OCI-LY1 (cell line): Measurements from ENCODE around the gene NLRP12.

Experiments used
- H2AFZ ChIP-seq: fragments of 200-600 bp; sonication (generic), shearing (Covaris generic); 2 replicates; pipeline ENCODE4 v1.6.0; 2014; ENCODE audit warnings: antibody characterized with exemption, mild to moderate bottlenecking, low read length
- H3F3A ChIP-seq: fragments of 200-600 bp; sonication (generic), shearing (Covaris generic); 2 replicates; pipeline ENCODE4 v1.6.0; 2014; ENCODE audit warnings: mild to moderate bottlenecking, antibody characterized with exemption, low read length, moderate library complexity; ENCODE audit not compliant: insufficient read depth
- H3K27ac ChIP-seq: fragments of 200-600 bp; sonication (generic); 2 replicates; pipeline ENCODE4 v1.5.1; 2014; ENCODE audit warnings: low read length, mixed run types, mild to moderate bottlenecking, low read depth; ENCODE audit not compliant: poor library complexity, severe bottlenecking
- H3K27me3 ChIP-seq: fragments of 200-600 bp; sonication (generic); 2 replicates; pipeline ENCODE4 v1.6.0; 2014; ENCODE audit warnings: antibody characterized with exemption, mild to moderate bottlenecking, low read length, moderate library complexity; ENCODE audit not compliant: insufficient read depth
- H3K36me3 ChIP-seq: fragments of 200-600 bp; sonication (generic); 2 replicates; pipeline ENCODE4 v1.6.1; 2014; ENCODE audit warnings: mild to moderate bottlenecking, antibody characterized with exemption, low read length, moderate library complexity, mixed read lengths; ENCODE audit not compliant: insufficient read depth
- H3K4me1 ChIP-seq: fragments of 200-600 bp; sonication (generic); 2 replicates; pipeline ENCODE4 v1.5.1; 2014; ENCODE audit warnings: mild to moderate bottlenecking, low read length, moderate library complexity; ENCODE audit not compliant: insufficient read depth, severe bottlenecking
- H3K4me2 ChIP-seq: fragments of 200-600 bp; sonication (generic), shearing (Covaris generic); 2 replicates; pipeline ENCODE4 v1.6.1; 2014; ENCODE audit warnings: low read length
- H3K4me3 ChIP-seq: fragments of 200-600 bp; sonication (generic); 2 replicates; pipeline ENCODE4 v1.5.1; 2014; ENCODE audit warnings: low read length, low read depth, mild to moderate bottlenecking, mixed read lengths; ENCODE audit not compliant: poor library complexity, severe bottlenecking
- H3K79me2 ChIP-seq: fragments of 200-600 bp; shearing (Covaris generic); 2 replicates; pipeline ENCODE4 v1.6.1; 2016; ENCODE audit warnings: mixed run types, low read length, mixed read lengths; ENCODE audit not compliant: insufficient read depth
- H3K9ac ChIP-seq: fragments of 200-600 bp; sonication (generic), shearing (Covaris generic); 2 replicates; pipeline ENCODE4 v1.6.1; 2014; ENCODE audit warnings: mild to moderate bottlenecking, low read length, mixed read lengths
- H3K9me2 ChIP-seq: fragments of 200-600 bp; sonication (generic), shearing (Covaris generic); 2 replicates; pipeline ENCODE4 v1.6.1; 2014; ENCODE audit warnings: low read depth, mild to moderate bottlenecking, low read length, mixed read lengths
- H3K9me3 ChIP-seq: fragments of 200-600 bp; shearing (Covaris generic); 2 replicates; pipeline ENCODE4 v1.6.1; 2014; ENCODE audit warnings: low read length, mixed read lengths
- H4K20me1 ChIP-seq: fragments of 200-600 bp; sonication (generic), shearing (Covaris generic); 2 replicates; pipeline ENCODE4 v1.6.0; 2016; ENCODE audit warnings: mild to moderate bottlenecking, low read length; ENCODE audit not compliant: insufficient read depth
- CTCF ChIP-seq: fragments of 200-600 bp; sonication (generic), shearing (Covaris generic); IDR thresholded peaks from 2 replicates; pipeline ENCODE4 v1.5.1; 2017; ENCODE audit warnings: mild to moderate bottlenecking, antibody characterized with exemption, low read length, moderate library complexity, mixed read lengths
- EZH2 ChIP-seq: fragments of 200-600 bp; sonication (generic), shearing (Covaris generic); IDR thresholded peaks from 2 replicates; pipeline ENCODE4 v1.8.0; 2017; ENCODE audit warnings: borderline replicate concordance, mixed run types, mild to moderate bottlenecking, antibody characterized with exemption, low read length, moderate library complexity, mixed read lengths

NLRP12 gene

GRCh38 chr19:53792721-53793433 is 31.2 kb downstream of the NLRP12 start:
- H3K79me2 ChIP-seq = no peaks in the 10 kb centered on the region
- no peak overlapping the region for H2AFZ ChIP-seq
- H3K36me3 ChIP-seq = no peaks in the 10 kb centered on the region
- H3K9me3 ChIP-seq = no peaks in the 10 kb centered on the region
- H3K4me1 ChIP-seq = no peaks in the 10 kb centered on the region
- H4K20me1 ChIP-seq = no peaks in the 10 kb centered on the region
- TF ChIP-seq CTCF (peak; percentile 99), EZH2 (no peak)
- H3K27me3 ChIP-seq = no peaks in the 10 kb centered on the region
- H3K9ac ChIP-seq = no peak overlapping the region
- H3K4me2 ChIP-seq = no peak overlapping the region
- H3K27ac ChIP-seq = no peak overlapping the region
- no peaks in the 10 kb centered on the region for H3K9me2 ChIP-seq
- H3K4me3 ChIP-seq = no peak overlapping the region
- no peaks in the 10 kb centered on the region for H3F3A ChIP-seq

- no peak overlapping the region for H3K4me2 ChIP-seq
- H3K9me2 ChIP-seq = no peaks in the 10 kb centered on the region
- no peak overlapping the region for H3K27ac ChIP-seq
- H2AFZ ChIP-seq = no peak overlapping the region
- no peaks in the 10 kb centered on the region for H3F3A ChIP-seq
- no peaks in the 10 kb centered on the region for H3K4me1 ChIP-seq
- no peaks in the 10 kb centered on the region for H3K27me3 ChIP-seq
- no peaks in the 10 kb centered on the region for H3K9me3 ChIP-seq
- H3K36me3 ChIP-seq = no peaks in the 10 kb centered on the region
- H3K4me3 ChIP-seq = no peak overlapping the region
- H4K20me1 ChIP-seq = no peaks in the 10 kb centered on the region
- no peaks in the 10 kb centered on the region for H3K79me2 ChIP-seq
- H3K9ac ChIP-seq = no peak overlapping the region
- TF ChIP-seq EZH2 = no peak
- TF ChIP-seq CTCF = no peak
These were observed 34.1 kb downstream of the NLRP12 start for GRCh38 chr19:53789708-53790678.

GRCh38 chr19:53787266-53787665 is 36.8 kb downstream of the NLRP12 start:
- H3K36me3 ChIP-seq = no peaks in the 10 kb centered on the region
- H3K9me2 ChIP-seq = no peaks in the 10 kb centered on the region
- TF ChIP-seq CTCF (no peak), EZH2 (no peak)
- no peak overlapping the region for H3K4me2 ChIP-seq
- H2AFZ ChIP-seq = no peak overlapping the region
- H3K4me3 ChIP-seq = no peak overlapping the region
- no peak overlapping the region for H3K9ac ChIP-seq
- H3F3A ChIP-seq = no peaks in the 10 kb centered on the region
- no peaks in the 10 kb centered on the region for H3K9me3 ChIP-seq
- H3K79me2 ChIP-seq = no peaks in the 10 kb centered on the region
- no peak overlapping the region for H3K27ac ChIP-seq
- H3K4me1 ChIP-seq = no peaks in the 10 kb centered on the region
- H4K20me1 ChIP-seq = no peaks in the 10 kb centered on the region
- H3K27me3 ChIP-seq = no peaks in the 10 kb centered on the region
